Neural cell (in vitro differentiated cells): ENCODE data around the gene EFCAB8.

Experiments
- CTCF ChIP-seq: fragments of 450-650 bp; IDR thresholded peaks from 2 replicates; pipeline ENCODE4 v1.5.1; 2014; ENCODE audit warnings: antibody characterized with exemption, mild to moderate bottlenecking, moderate library complexity; ENCODE audit not compliant: poor library complexity, severe bottlenecking
- EP300 ChIP-seq: fragments of 450-650 bp; conservative IDR thresholded peaks from 2 replicates; pipeline ENCODE4 v1.6.1; 2014; ENCODE audit warnings: antibody characterized with exemption, mild to moderate bottlenecking, moderate library complexity; ENCODE audit not compliant: poor library complexity, severe bottlenecking
- EZH2 ChIP-seq: fragments of 200-600, 300-800 bp; shearing (Covaris generic), sonication (generic); IDR thresholded peaks from 2 replicates; pipeline ENCODE4 v1.6.1; 2014; ENCODE audit warnings: antibody characterized with exemption, low read length, borderline replicate concordance, mild to moderate bottlenecking; ENCODE audit not compliant: insufficient read depth, poor library complexity, severe bottlenecking
- MXI1 ChIP-seq: fragments of 450-650 bp; conservative IDR thresholded peaks from 2 replicates; pipeline ENCODE4 v1.6.1; 2014; ENCODE audit warnings: antibody characterized with exemption, mild to moderate bottlenecking; ENCODE audit not compliant: poor library complexity, severe bottlenecking
- POLR2AphosphoS5 ChIP-seq: IDR thresholded peaks from 2 replicates; pipeline ENCODE4 v1.6.1; 2012
- RAD21 ChIP-seq: fragments of 450-650 bp; conservative IDR thresholded peaks from 2 replicates; pipeline ENCODE4 v1.6.1; 2014; ENCODE audit warnings: antibody characterized with exemption, mild to moderate bottlenecking, moderate library complexity
- REST ChIP-seq: IDR thresholded peaks from 2 replicates; pipeline ENCODE4 v1.6.1; 2012; ENCODE audit warnings: borderline replicate concordance
- SMC3 ChIP-seq: fragments of 450-650 bp; conservative IDR thresholded peaks from 2 replicates; pipeline ENCODE4 v1.6.1; 2014; ENCODE audit warnings: antibody characterized with exemption, mild to moderate bottlenecking, moderate library complexity; ENCODE audit not compliant: poor library complexity
- TAF1 ChIP-seq: IDR thresholded peaks from 2 replicates; pipeline ENCODE4 v1.6.1; 2012; ENCODE audit warnings: low read depth

GRCh38 chr20:32858189-32858588 is 534 bp upstream of the EFCAB8 start:
- TF ChIP-seq CTCF (no peak), REST (no peak), EZH2 (no peak), EP300 (no peak), POLR2AphosphoS5 (no peak), SMC3 (no peak), RAD21 (no peak), TAF1 (no peak), MXI1 (no peak)
